DMS 273 (cell line): ENCODE measurements around the gene SEPTIN6.

ENCODE experiments used
- DNase-seq: peaks from one replicate; lab custom pipeline; 2025; ENCODE audit not compliant: unreplicated experiment; lab: John Stamatoyannopoulos, UW

The SEPTIN6 gene

DNA sequence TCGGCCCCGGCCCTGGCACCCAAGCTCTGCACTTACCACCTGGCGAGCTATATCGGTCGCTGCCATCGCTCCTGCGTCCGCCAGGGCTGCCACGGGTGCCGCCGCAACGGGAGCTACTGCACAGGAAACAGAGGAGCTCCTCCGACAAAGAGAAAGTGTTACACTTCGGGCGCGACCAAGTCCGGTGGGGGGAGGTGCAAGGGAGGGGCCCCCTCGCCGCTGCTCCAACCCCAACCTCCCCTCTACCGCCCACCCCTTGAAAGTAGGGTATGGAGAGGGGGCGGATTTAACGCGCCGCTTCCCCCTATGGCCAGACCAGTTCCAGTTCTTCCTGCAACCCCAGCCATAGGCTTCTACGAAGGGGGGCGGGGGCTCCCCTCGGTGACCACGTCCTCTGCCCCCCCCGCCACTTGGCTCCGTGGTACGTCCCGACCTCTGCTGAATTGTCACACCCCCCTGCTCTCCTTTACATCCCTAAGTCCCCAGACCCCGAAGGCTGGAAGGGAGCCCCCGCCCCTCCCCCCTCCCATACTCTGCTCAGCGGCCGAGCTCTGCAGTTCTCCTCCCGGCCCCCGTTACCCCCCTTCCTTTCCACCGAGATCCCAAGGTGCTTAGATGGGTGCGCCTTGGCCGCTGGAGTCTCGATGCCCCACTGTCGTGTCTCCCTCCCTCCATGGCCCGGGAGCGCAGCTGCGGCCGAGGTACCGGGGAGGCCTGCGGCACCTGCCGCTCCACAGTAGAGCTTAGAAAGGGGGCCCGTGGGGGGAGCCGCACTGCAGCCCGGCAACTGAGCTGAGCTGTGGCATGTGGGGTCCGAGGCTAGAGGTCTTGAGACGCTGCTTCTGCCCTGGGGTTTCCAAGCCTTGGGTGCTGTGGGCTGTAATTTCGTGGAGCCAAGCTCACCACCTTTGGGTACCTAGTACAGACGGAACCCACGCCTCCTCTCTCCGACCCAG is at the start of gene SEPTIN6:
Gene SEPTIN6 (minus strand): TSS at position 129 of the 956 bp plus-strand sequence. CDS start 63 bp downstream, at position 66.
- peak; percentile 89 for DNase-seq

DNA sequence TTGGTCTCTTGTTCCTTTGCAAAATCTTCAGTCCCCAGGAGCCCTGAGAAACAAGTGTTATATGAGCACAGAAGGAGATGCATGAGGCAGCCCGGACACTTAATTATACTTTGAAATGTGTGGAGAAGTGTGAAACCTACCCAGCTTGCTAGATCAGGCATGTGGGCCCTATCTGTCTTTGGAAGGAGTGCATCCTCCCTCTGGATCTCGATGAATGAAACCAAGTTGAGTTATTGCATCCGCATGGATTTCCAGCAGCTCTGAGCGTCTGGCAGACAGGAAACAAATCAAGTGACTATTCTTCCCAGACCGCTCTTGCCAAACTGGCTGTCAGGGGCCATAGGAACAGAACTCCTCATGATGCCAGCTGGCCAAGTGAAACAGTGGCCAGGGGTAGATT is 45.8 kb upstream of the SEPTIN6 start:
- peak; percentile 28 for DNase-seq

GRCh38 chrX:119736206-119736764 is 43.3 kb upstream of the SEPTIN6 start:
- DNase-seq: no peak

- DNase-seq: peak; percentile 65
Observed at GRCh38 chrX:119735467-119735866, 42.5 kb upstream of the SEPTIN6 start.

GRCh38 chrX:119734897-119735339 is 42.0 kb upstream of the SEPTIN6 start:
- DNase-seq: peak; percentile 83

- DNase-seq: peak; percentile 84
Observed at GRCh38 chrX:119729408-119730201, 36.6 kb upstream of the SEPTIN6 start.

GRCh38 chrX:119728487-119728886 is 35.5 kb upstream of the SEPTIN6 start:
- DNase-seq: peak; percentile 23

DNA sequence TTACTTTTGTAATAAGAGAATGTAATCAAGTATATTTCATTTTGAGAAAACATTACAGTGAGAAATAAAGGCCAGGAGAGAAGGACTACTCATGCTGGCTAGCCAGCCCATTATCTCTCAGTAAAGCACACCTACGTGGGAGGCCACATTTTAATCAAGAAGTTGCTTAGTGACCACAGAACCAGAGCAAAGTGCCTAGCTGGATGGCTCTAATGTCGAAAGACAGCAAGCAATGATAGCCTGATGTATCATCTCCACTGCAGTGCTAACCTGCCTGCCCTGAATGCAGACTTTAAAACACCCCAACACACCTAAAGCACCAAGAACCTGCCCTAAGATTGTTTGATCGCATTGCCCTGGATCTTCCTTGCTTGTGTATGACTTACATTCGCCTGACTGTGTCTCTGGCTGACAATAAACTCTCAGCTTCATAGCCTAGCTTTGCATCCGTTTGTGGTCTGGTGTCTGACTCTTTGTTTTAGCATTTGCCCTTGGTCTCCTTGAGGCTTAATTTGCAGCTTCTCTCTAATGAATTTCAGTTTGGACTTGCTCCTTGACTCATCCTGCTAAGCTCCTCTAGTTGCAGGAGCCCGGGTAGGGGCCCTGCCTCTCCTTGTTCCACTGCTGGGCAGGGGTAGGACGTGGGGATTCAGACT is 34.1 kb upstream of the SEPTIN6 start:
- no peak for DNase-seq

GRCh38 chrX:119721926-119722325 is 29.0 kb upstream of the SEPTIN6 start:
- DNase-seq: no peak

GRCh38 chrX:119721487-119721886 is 28.5 kb upstream of the SEPTIN6 start:
- no peak for DNase-seq

GRCh38 chrX:119709630-119710029 is 16.7 kb upstream of the SEPTIN6 start:
- no peak for DNase-seq

- no peak for DNase-seq
Observed at GRCh38 chrX:119708936-119709335, 16.0 kb upstream of the SEPTIN6 start.

DNA sequence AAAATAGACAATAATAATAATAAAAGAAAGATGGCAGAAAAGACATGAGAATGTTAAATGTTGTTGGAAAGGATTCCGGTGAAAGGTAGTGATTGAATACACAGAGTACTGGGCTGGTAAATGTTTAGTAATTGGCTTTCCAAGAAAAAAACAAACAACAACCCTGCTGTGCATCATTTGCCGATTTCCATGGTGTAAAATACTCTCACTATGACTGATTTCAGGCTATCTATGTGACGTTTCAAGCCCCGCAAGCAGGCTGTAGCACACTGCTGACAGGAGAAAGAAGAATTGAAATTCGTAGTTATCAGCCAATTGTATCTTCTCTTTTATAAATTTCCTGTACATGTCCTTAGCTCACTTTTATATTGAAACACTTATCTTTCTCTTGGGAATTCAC is 13.6 kb upstream of the SEPTIN6 start:
- no peak for DNase-seq

DNA sequence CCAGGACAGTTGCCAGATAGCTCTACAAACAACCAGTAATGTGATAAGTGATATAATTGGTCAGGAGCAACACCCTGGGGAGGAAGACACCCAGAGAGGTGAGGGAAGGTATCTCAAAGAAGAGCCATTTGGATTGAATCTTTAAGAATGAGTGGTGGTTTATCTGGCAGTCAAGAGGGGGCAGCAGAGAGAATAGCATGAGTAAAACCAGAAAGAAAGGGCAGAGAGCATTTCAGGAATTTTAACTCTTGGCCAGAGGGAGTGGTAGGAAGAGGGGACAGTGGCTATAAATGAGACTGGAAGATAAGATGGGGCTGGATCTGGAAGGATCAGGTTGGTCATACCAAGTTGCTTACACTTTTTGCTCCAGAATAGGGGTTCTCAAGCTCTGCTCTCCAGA is 5.9 kb upstream of the SEPTIN6 start:
- peak; percentile 79 for DNase-seq

DNA sequence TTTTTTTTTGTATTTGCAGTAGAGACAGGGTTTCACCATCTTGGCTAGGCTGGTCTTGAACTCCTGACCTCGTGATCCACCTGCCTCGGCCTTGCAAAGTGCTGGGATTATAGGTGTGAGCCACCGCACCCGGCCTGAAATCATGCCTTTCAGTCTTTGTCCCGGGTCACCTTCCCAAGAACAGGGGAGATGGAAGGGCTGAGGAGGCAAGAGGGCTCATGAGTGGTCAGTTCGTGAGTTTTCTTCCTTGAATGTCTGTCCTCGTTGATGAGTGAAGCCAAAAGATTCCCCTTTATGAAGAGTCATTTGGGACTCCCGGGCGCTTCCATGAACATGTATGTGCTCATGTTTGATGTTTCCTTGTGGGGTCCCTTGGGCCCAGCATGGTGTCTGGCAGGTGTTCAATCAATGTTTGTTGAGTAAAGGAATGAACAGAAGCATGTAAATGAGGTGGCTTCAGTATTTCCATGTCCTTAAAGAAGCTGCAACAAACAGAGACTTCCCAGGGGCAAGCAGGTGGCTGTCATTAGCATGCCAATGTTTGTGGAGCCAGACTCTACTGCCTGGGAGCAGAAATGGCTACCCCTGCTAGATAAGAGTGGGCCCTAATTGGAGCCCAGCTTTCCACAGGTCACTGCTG is 3.4 kb upstream of the SEPTIN6 start:
- DNase-seq: no peak

GRCh38 chrX:119695535-119696050 is 2.6 kb upstream of the SEPTIN6 start:
- no peak for DNase-seq

- DNase-seq: peak; percentile 25
Observed at GRCh38 chrX:119694601-119695534, 1.9 kb upstream of the SEPTIN6 start.

DNA sequence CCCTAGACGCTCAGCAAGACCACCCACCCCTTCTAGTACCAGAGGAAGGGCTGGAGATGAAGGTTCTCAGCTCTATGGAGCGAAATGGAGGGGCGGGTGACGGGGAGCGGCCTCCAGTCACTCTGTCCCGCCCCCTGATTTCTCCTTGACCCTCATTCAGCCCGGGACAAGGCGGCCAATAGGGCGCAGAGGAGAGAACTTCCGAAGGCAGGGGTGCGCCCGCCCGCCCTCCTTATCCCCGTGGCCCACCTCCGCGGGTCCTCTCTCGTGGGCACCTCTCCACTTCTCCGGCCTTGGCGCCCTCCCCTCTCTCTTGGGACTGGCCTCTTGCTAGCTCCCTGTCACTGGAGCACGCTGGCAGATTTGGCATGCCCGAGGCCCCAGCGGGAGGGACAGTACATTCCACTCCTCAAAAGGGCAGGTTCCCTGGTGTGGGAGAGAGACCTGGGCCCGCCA is 1.1 kb upstream of the SEPTIN6 start:
- no peak for DNase-seq
